Stimulated activated CD8-positive, alpha-beta memory T cell treated with anti-CD3 and anti-CD28 coated beads, Interleukin-7, amount 100 ng/mL, for 1 hour (primary cell): Measurements from ENCODE around the gene GPR61.

ENCODE experiments used
- DNase-seq, 2 donors: peaks; one replicate each; pipeline ENCODE4 v3.0.0-alpha.2; 2020; ENCODE audit warnings: low read depth in 2 of 2

GPR61 gene

DNA sequence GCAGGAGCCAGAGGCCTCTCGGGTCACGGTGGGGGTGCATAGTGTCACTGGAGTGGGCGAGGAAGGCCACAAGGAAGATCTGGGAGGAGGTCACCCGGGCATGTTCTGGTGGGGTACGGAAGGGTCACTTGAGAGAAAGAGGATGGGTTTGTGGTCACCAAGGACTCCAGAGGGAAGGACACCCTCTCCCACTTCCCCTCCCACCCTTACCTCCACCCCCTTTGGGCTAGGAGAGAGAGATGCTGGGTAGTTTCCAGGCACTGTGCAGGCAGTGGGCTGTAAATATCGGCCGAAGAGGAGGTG is 30.8 kb upstream of the GPR61 start:
- DNase-seq = no peak

DNA sequence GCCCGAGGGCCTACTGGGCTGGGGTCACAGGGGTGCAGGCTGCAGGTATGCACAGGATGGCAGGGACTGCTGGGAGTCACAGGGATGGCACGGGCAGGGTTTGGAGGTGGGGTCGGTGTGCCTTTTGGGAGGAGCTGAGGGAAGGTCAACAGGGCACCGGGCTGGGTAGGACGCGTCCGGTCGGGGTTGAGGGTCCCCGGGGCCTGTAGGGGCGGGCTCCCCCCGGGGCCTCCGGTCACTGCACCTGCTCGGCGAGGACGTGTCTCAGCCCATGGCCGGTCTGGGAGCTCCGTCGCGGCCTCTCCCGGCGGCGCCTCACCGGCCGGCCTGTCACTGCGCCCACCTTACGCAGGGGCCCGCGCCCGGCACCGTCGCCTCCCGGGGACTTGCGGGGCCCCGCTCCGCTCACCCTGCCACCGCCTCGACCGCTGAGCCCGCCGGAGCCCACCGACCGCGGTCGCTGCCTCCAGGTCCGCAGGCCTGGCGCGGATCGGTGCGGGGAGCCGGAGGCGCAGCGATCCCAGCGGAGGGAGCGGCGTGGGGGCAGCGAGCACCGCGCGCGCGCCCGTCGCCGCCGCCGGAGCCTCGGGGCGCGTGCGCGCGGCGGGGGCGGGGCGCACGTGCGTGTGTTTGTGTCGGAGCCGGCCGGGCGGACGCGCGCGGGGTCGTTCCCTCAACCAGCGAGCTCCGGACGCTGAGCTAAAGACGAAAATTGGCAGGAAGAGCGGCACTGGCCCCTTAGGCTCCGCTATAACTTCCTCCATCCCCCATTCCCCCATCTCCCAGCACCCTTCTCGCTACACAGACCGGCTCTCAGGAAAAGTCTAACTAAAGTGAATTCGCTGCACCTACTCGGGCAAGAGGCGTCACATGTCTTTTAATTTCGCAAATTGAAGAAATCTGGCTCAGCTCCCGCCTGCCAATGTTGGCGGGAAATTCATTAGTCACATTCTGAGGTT is 30.2 kb upstream of the GPR61 start, which contains the start of gene AMIGO1:
Gene AMIGO1, minus strand, starts transcription at position 552 of the 959 bp plus-strand sequence. CDS start 815 bp downstream, outside the sequence.
- peak in 1 of 2 donors; percentile 35 for DNase-seq

DNA sequence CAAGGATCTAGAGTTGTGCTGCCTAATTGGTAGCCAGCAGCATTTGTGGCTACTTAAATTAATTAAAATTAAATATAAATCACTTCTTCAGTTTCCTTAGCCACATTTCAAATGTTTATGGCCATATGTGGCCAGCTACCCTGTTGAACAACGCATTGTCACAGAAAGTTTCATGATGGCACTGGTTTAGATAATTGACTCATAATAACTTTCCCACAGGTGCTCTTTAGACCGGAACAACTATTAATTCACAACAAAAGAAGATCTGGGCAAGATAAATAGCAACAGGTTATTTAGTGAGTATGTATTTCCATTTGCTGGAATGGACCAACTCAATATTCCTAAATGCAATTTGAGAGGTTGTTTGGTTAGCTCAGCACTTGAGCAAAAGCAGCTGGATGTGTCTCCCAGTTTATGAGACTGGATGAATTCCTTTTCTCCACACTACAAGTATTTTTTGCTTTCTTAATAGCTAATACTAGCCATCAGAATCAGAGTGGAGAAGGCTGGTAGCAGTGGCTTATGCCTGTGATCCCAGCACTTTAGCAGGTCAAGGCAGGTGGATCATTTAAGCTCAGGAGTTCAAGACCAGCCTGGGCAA is 26.5 kb upstream of the GPR61 start:
- no peak for DNase-seq

DNA sequence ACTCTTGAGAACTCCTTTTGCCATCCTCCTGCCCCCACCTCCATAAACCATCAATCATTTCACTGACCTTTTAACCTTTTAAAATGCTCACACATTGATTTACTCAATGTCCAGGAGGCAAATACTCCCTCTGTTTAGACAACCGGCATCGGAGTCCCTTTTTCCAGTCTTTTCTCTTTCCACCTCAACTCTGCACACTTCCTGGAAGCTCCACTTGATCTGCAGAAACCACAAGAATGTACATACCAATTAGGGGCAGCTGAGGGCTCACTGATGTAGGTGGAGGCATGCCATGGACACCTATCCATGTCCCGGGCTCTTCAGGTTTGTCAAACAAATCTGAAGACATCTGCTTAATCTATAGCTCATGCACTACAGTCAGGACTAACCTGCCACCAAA is 24.8 kb upstream of the GPR61 start:
- no peak for DNase-seq

DNA sequence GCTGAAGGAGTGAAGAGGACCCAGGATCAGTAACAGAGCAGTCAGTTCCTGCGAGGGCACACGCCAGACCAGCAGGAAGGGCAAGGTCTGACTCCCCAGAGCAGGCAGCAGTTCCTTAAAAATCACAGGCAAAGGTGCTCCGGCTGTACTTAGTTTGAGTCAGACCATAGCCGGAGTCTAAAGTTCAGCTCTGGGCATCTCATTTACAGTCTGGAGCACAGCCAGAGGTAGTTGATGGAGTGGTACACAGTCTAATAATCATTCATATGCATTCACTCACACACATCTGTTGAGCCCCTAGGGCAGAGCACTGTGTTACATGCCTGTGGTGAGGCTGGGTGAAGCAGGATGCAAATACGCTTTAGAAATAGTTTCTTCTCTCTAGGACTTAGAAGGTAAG is 22.8 kb upstream of the GPR61 start:
- no peak for DNase-seq

DNA sequence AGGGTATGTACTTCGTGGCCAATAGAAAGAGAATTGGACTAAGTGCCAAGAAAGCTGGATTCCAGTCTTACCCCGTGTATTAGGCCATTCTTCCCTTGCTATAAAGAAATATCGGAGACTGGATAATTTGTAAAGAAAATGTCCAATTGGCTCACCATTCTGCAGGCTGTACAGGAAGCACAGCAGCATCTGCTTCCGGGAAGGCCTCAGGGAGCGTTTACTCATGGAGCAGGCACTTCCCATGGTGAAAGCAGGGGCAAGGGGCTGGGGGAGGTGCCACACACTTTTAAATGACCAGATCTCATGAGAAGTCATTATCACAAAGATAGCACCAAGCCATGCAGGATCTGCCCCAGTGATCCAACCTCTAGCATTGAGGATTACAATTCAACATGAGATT is 22.3 kb upstream of the GPR61 start:
- no peak for DNase-seq

DNA sequence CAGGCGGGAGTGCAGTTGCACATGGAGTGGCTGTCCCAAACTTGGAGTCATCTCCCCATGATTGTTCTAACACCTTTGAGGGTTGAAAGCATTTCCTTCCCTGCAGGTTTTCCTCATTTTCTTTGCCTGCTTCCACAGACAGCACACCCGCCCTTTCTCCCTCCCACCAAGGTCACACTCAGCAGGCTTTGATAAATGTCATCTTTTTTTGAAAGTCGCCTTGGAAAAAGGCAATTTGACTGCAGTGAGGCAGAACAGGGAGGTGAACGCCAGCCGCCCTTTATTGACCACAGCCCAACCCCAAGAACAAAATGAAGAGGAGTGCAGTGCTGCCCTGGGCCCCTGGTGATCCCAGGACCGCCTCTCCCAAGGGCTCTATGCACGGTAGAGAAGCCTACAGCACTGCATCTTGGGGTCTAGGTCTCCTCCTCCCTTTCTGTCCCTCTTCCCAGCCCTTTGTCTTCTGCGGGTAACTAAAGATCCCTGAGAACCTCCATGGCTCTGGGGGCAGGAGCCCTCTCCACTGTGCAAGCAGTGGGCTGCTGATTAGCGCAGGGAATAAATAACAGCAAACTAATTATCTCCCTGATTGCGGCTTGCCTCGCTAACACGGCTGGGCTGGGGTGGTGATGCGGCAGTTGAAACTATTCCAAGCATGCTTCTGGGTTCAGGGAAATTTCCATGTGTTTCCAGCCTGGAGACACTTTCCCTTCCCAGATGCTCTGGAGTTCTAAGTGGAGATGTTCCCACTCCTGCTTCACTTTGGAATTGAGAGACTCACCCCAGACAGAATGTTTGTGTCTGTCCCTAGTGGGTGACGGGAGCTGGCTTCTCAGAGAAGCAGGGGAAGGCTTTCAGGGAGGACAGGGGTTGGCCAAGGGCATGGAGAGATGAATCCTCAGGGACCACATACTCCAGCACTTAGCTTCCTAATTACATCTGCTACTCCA is 18.4 kb upstream of the GPR61 start:
- DNase-seq = no peak

DNA sequence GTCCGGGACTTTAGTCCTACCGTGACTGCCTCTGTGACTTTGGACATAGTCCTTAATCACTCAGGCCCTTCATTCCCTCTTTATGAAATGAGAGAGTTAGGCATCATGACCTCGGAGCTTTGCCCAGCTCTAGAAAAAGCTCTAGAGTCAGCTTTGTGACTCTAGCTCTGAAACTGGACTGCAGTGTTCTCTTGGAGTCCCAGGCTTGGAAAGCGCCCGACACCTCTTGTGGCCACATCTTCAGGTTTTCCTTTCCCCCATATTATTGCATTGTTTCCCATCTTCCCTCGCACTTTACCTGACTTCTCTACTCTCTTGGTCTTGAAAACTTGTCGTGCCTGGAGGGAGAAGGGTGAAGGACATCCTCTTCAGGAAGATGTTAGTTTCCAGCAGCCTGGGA is 17.6 kb upstream of the GPR61 start:
- no peak for DNase-seq

DNA sequence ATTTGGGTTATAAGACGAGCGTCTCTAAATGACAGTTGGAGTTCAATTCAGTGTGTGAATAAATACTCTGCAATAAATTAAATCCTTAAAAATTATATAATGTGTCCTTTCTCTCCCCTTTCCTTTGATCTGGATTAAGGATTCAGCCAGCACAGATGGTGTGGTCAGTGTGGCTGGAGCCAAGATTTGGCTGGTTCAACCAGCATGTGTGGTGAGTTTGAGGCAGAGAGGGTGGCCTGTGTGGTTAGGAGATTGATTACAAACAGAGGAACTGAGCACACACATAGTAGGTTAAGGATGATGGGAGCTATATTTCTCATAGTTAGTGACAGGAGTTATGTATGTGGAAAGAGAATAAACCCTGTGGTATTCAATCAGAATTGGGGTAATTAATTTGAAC is 16.0 kb upstream of the GPR61 start:
- no peak for DNase-seq

DNA sequence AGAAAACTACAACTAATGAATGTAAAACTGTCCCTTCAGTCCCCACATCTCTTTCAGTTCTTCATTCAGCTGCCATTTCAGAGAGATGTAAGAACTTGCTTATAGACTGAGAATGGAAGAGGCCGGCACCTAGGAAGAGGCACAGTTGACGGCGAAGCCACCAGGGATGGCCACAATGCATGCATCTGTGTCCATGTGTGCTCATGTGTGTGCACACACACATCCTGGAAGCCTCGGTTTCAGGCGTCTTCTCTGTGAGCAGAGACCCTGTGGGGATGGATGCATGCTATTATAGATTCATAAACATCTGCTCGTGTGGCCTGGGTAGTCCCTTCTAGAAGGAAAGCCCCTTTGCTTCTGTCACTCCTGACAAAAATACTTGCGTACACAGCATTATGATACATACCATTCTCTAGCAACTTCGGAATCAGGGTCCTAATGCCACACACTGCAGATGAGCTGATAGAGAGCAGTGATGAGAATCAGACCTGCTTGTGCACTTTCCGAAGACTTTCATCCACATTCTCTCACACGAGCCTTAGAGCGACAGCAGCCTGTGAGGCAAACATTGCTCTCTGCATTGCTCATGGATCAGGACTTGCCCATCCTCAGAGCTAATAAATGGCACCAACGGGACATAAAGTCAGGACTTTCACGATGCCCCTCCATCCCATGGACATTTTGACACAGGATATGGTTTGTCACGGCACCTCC is 12.4 kb upstream of the GPR61 start:
- no peak for DNase-seq

DNA sequence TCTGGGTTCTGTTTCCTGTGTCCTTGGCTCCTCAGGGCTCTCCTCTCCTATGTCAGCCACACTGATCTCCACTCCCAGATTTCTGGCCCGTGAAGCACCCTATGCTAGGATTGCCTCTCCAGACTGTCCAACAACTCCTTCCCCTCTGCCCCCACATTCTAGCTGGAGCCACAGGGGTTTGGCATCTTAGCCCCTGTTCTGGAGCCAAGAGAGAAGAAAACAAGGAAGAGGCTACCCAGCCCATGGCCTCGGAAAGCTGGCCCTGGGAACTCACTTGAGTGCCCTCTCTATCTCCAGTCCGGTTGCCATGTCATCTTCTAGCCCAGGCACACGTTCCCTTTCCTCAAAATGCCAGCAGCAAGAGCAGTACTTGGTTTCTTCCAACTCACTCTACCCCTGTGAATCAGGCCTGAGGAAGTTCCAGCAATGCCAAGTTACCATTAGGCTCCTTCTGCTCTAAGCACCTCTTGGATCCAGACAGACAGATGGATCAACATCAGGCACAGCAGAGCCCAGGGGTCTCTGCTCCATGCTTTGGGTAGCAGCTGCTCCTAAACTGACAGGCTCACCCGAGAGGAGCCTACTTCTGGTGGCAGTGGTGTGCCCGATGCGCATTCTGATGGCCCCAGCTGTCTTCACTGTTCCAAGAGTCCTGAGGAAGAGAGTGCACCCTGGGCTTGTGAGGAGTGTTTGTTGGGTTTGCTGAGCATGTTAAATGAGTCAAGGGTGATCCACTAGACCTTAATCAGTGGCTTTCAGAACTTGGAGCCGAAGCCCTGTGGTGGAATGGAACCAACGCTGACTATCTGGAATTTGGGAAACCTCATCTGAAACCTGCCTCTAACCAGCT is 11.6 kb upstream of the GPR61 start:
- DNase-seq = no peak

DNA sequence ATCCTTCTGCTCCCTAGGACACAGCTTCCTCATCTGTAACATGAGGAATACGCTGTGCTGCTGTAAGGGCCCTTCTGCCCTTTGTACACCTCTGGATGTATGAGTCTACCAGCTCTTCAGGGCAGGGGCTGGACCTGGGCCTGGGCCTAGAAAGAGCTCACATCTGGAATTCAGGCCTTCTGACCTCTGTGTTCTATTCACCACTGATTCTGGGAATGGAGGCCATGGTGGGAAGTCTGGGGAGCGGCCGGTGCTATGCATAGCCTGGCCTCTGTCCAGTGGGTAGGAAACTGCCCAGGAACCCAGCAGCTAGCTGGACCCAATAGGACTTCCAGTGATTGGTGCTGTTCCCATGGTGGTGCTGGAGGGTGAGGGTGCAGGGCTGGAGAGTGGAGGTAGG is 11.0 kb upstream of the GPR61 start:
- no peak for DNase-seq

DNA sequence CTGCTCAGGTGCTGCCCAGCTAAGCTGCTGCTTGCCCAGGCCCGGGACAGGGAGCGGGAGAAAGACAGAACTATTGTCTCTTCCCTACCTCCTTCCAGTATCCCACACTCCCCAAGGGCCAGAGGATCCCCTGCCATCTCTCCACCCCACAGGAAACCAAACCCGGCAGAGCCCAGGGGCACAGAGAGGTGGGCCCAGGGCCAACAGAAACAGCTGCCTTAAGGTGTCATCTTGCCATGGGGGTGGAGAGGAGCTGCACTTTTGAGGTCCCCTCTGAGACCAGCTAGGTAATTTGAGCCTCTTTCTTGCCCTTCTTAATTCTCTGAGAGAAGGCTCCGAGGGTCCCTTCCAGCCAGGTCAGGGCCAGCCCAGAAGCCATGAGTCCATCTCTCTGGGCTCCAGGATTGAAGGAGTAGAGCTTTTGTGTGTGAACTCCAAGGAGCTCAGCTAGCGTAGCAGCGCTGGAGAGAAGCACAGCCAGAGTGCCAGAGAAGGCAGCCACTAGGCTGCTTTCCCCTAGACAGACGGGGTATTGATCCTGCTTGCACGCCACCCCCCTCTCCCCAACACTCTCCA is 9.7 kb upstream of the GPR61 start:
- no peak for DNase-seq

DNA sequence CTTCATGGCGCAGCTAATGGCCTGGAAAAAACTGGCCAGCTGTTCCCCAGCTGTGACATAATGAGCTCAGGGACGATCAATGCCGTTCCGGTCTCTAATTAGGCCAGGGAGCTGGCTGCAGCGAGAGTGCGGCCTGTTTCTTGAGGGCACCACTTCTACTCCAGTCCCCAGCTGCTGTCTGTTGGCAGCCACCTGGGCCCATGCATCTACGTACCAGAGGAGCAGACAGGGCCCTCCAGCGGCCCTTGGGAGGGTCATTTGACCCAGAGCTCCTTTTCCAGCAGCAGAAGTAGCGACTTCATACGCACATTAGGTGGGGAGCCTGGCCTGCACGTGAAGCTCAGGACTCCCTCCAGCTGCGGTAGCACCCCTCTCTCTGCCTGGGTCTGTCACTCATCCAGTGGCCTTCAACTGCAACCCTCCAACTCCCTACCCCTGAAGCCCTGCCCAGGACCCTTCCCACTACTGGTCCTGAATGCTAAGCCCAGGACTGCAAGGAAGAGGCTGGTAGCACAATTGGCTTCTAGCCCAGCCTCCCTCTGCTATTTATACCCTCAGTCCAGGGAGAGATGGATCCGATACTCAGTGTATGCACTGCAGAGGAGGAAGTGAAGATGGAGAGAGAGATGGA is 9.1 kb upstream of the GPR61 start:
- DNase-seq = no peak

DNA sequence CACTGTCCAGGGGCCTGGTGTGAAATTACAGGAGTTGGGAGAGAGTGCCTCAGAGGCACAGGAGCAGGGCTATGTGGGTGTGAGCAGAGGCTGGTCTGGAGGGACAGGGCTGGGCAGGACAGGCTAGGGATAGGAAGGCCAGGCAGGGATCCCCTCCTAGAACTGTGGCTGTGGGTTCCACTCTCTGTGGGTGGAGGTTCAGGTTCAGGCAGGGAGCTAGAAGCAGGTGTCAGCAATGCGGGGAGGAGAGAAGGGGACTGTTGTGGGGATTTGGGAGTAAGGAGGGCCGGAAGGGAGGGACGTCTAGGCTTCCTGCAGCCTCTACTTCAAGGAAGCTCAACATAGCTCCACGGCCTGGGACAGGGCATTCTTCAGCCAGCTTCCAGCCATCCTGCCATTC is 8.3 kb upstream of the GPR61 start:
- no peak for DNase-seq

DNA sequence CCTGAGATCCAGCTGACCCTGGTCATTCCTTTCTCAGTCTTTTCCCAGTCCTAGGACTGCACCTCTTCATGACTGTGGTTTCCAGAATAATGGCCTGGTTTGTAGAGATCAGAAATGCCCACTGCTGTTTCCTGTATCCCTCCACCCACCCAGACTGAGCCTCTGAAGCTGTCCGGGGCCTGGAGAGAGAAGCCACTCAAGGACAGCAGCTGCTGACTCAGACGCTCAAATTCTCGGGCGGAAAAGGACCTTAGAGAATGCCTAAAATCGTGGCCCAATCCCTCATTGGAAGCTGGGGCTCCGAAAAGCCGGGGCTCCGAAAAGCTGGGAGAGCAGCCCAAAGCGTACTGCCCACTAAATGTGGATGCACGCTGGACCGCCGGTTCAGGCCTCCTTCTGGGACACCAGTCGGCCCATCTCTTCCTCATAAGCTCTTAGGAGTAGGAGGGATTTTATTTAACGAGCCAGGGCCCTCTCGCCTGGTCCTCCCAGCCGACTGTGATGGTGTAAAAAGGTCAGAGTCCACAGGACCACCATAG is 7.8 kb upstream of the GPR61 start:
- DNase-seq = no peak

DNA sequence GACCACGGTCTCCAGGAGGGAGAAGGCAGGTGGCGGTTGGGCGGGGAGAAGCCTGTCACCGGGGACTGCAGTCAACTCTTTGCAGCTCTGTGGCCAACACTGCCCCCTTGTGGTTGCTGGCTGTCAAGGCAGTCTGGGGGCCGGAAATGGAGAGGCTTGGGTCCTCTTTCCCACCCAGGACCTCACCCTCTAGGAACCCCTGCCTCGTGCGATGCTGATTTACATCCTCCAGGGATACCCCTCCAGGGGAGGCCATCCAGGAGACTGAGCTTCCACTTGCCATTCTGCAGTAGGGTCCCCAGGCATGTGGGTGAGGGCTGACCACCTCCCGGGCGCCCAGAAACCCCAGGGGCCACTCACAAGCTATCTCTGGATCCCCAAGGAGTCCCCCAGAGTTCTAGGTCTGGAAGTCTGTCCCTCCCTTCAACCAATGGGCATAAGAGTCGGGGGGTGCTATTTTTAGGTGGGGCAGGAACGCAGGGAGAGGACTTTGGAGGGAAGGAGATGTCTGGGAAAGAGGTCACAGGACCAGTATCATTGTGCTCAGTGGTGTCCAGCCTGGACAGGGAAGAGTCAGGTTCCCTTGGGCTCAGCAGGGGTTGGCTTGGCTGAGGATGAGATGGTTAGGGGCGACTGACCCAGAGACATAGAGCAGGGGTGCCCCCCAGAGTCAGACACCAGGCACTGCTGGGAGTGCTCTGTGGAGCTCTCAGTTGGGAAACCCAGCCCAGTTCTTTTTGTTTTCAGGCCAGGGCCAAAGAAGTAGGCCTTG is 7.1 kb upstream of the GPR61 start:
- DNase-seq = peak; percentile 81 to 88

DNA sequence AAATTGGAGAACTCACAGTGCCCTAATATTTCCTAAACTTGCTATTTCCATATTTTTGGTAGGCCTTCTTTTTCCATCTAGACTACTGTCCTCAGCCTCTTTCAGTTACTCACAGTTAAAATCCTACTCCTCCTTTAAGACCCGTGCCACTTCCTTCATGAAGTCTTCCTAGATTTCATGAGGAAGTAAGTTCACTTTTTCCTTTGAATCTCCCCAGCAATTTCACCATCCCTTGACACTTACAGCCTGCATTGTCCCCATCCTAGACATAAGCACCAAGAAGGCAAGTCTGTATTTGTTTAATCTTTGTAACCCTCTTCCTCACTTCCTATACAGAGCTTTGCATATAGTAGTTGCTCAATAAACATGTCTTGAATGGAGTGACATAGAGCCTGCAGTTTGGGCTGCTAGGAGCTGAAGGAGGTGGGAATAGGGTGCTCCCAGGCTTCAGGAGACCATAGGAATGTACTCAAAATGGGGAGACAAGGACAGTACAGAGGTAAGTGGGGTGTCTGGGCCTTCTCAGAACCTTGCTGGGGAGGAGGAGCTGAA is 5.3 kb upstream of the GPR61 start:
- no peak for DNase-seq
